Measurements from ENCODE around the gene FANCF. TPM values are rescaled to one million over a fixed set of nuclear protein-coding genes. Genes with fewer than 3 reads are reported as not detected.

Gene FANCF
- total RNA-seq (2021; ENCODE audit: unreplicated experiment) (5.2 TPM), Bru-seq, nascent RNA (percentile 65 among the genes with signal in this experiment), BruChase-seq, experiment 1, labeled RNA remaining after a 6-hour chase (percentile 63 among the genes with signal in this experiment), BruChase-seq, experiment 2, labeled RNA remaining after a 2-hour chase (percentile 89 among the genes with signal in this experiment)
- 1.4 and 2.2 TPM in 2 replicates for polyA plus RNA-seq (2012)
- long read RNA-seq, transcript FANCF-201 (1 exons, 2,952 nt) = major isoform, 20 of 20 reads
- long read RNA-seq, partial matches to known transcripts = 0 of 20 reads
- long read RNA-seq, other reads (novel, unspliced or antisense) = 0 of 20 reads

- POLR2A ChIA-PET = no interaction called here
Observed at GRCh38 chr11:22625448-22626287, at the start of gene FANCF. FANCF (minus strand) TSS chr11:22625823; CDS start chr11:22625810, 13 bp downstream.

More at GRCh38 chr11:22625448-22626287, at the start of gene FANCF:
- Histone ChIP-seq H3K4me2 (ENCODE audit: low read length) (peak within 1 kb of the TSS; percentile 54), H3K9ac (ENCODE audit: low read length) (peak within 1 kb of the TSS; percentile 68), H4K20me1 (ENCODE audit: insufficient read depth) (no peaks in the 10 kb centered on the region), H3K79me2 (ENCODE audit: insufficient read depth, low read length) (peaks cover 9% of the 10 kb centered on the region; the same call in 1 of the 2 replicates), H3K9me2 (ENCODE audit: insufficient read depth) (no peaks in the 10 kb centered on the region), H3K36me3 (ENCODE audit: control insufficient read depth in 1 of 2, insufficient read depth in 2 of 2, low read length in 2 of 2) (no peaks in the 10 kb centered on the region), H3K9me3 (ENCODE audit: control insufficient read depth in 1 of 2, insufficient read depth in 1 of 2, low read depth in 1 of 2, low read length in 2 of 2) (no peaks in the 10 kb centered on the region), H3K4me3 (replicated peaks in 1 of 2; ENCODE audit: low read depth in 1 of 2, low read length in 2 of 2) (peak within 1 kb of the TSS; percentile 58 to 65), H3K27ac (ENCODE audit: low read depth, low read length) (peak within 1 kb of the TSS; percentile 88), H3K4me1 (ENCODE audit: control insufficient read depth in 1 of 2, insufficient read depth in 2 of 2, low read length in 2 of 2) (peaks cover 0 to 4% of the 10 kb centered on the region in 2 experiments; a peak in 2 of 4 replicates), H3K27me3 (ENCODE audit: insufficient read depth, low read length) (no peaks in the 10 kb centered on the region), H2AFZ (ENCODE audit: low read depth, low read length, poor library complexity, severe bottlenecking) (peak within 1 kb of the TSS; percentile 86)
- BruUV-seq (replicated peaks) = TSS peak; percentile 82
- DNase-seq (ENCODE audit: low read depth, low spot score) (peak; percentile 89), ATAC-seq (peak; percentile 91)
- ChIA-PET RAD21 (ENCODE audit: low non-redundant PET in 1 of 2, low total read pairs in 2 of 2, uncharacterized antibody in 2 of 2, unreplicated experiment in 2 of 2) (no interaction called here), CTCF (no interaction called here)
- intact Hi-C loops (cut with micrococcal nuclease) = no loop called here
- peak; percentile 90 for TF ChIP-seq SP1 (IDR thresholded peaks at IDR 0.05; ENCODE audit: low read depth)
- peak; percentile 81 for TF ChIP-seq ELF1 (IDR thresholded peaks at IDR 0.05; ENCODE audit: borderline replicate concordance, low read depth)
- TF ChIP-seq RAD21 (IDR thresholded peaks at IDR 0.05; ENCODE audit: low read depth) = no peak
- peak; percentile 47; the same call in 1 of the 2 replicates for TF ChIP-seq ZFX (IDR thresholded peaks at IDR 0.05)
- TF ChIP-seq MAX (IDR thresholded peaks at IDR 0.05) = peak; percentile 70
- TF ChIP-seq CEBPB (IDR thresholded peaks at IDR 0.05; ENCODE audit: low read depth) = no peak
- TF ChIP-seq POLR2AphosphoS5 (IDR thresholded peaks at IDR 0.05; ENCODE audit: low read depth, low read length) = peak; percentile 45
- no peak for TF ChIP-seq EZH2phosphoT487 (IDR thresholded peaks at IDR 0.05; ENCODE audit: borderline replicate concordance)
- TF ChIP-seq FOSL1 (IDR thresholded peaks at IDR 0.05; ENCODE audit: low read depth) = no peak

Measured in HCT116 (cell line).